ENCODE results near the gene SLC12A5.

DNA sequence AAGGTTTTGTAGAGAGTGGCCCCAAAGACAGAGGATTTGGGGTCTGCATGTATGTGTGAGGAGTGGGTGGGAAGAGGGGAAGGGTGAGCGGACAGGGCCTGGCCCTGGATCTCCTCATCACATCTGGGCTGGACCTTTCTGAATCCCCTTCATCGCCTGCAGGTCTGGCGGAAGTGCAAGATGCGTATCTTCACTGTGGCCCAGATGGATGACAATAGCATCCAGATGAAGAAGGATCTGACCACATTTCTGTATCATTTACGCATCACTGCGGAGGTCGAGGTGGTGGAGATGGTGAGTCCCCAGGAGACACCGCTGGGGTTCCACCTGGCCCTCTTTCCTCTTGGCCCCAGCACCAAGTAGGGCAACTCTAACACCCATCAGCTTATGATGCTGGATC lies 24.4 kb downstream of the SLC12A5 start:
- TF ChIP-seq, protein P1, sequence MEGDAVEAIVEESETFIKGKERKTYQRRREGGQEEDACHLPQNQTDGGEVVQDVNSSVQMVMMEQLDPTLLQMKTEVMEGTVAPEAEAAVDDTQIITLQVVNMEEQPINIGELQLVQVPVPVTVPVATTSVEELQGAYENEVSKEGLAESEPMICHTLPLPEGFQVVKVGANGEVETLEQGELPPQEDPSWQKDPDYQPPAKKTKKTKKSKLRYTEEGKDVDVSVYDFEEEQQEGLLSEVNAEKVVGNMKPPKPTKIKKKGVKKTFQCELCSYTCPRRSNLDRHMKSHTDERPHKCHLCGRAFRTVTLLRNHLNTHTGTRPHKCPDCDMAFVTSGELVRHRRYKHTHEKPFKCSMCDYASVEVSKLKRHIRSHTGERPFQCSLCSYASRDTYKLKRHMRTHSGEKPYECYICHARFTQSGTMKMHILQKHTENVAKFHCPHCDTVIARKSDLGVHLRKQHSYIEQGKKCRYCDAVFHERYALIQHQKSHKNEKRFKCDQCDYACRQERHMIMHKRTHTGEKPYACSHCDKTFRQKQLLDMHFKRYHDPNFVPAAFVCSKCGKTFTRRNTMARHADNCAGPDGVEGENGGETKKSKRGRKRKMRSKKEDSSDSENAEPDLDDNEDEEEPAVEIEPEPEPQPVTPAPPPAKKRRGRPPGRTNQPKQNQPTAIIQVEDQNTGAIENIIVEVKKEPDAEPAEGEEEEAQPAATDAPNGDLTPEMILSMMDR (conservative IDR thresholded peaks at IDR 0.05 in 1 of 2, IDR thresholded peaks at IDR 0.05 in 1 of 2; ENCODE audit: low read depth in 1 of 2, low read length in 2 of 2), result no peak
- no peak for TF ChIP-seq EZH2 (IDR thresholded peaks at IDR 0.05; ENCODE audit: low read length, missing control alignments)
